ENCODE measurements around the gene SLC17A1. TPM values are rescaled to one million over a fixed set of nuclear protein-coding genes. Genes with fewer than 3 reads are reported as not detected.

SLC17A1 gene
- total RNA-seq, 2 experiments from 2014 or later, result not detected

DNA sequence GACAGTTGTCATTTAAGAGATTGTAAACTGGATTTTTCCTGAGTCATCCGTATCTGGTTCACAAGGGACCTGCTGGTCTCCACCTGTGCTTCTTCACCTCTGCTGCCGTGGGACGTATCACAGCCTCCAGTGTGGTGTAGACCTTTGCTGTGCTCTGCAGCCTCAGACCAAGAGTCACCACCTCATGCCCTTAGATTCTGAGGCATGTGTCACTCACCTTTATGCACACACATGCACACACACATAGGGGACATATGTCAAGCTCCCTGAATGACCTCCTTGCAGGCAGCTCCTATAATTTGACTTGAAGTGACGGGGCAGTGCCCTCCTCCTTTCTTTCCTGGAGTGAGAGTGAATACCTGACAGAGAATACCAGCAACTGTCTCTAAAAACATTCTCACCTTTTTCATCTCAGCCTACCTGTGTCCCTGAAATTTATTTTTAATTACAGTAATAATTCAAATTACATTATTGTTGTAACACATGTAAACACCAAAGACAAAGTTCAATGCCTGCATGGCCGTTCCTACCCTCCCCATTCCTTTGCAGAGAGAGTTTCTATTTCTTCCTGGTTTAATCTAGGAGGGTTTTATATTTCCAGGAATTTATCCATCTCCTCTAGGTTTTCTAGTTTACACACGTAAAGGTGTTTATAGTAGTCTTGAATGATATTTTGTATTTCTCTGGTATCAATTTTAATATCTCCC, 73.8 kb downstream of the SLC17A1 start:
- ChIA-PET CTCF (no interaction called here), POLR2A (no interaction called here)
- intact Hi-C loops (cut with DNase I, micrococcal nuclease), result no loop called here
- H3K36me3 ChIP-seq (ENCODE audit: insufficient read depth, low read length), result no peaks in the 10 kb centered on the region
- H3K4me3 ChIP-seq (ENCODE audit: low read length), result no peak overlapping the region
- no peaks in the 10 kb centered on the region for H3K27me3 Mint-ChIP-seq
- H3K4me3 Mint-ChIP-seq, result no peak overlapping the region
- ATAC-seq (ENCODE audit: poor library complexity) (no peak), DNase-seq (no peak)
- H3K9me3 Mint-ChIP-seq, result no peaks in the 10 kb centered on the region
- H3K4me1 ChIP-seq (ENCODE audit: insufficient read depth, low read length), result no peaks in the 10 kb centered on the region
- no peaks in the 10 kb centered on the region for H3K36me3 Mint-ChIP-seq (ENCODE audit: low read depth)
- H3K4me1 Mint-ChIP-seq (ENCODE audit: low read depth), result no peaks in the 10 kb centered on the region
- no peak overlapping the region for H3K27ac Mint-ChIP-seq
- TF ChIP-seq, protein P1, sequence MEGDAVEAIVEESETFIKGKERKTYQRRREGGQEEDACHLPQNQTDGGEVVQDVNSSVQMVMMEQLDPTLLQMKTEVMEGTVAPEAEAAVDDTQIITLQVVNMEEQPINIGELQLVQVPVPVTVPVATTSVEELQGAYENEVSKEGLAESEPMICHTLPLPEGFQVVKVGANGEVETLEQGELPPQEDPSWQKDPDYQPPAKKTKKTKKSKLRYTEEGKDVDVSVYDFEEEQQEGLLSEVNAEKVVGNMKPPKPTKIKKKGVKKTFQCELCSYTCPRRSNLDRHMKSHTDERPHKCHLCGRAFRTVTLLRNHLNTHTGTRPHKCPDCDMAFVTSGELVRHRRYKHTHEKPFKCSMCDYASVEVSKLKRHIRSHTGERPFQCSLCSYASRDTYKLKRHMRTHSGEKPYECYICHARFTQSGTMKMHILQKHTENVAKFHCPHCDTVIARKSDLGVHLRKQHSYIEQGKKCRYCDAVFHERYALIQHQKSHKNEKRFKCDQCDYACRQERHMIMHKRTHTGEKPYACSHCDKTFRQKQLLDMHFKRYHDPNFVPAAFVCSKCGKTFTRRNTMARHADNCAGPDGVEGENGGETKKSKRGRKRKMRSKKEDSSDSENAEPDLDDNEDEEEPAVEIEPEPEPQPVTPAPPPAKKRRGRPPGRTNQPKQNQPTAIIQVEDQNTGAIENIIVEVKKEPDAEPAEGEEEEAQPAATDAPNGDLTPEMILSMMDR (IDR thresholded peaks at IDR 0.05), result no peak
- H3K27ac ChIP-seq (ENCODE audit: low read depth in 1 of 2, low read length in 2 of 2), result no peak overlapping the region
- no peaks in the 10 kb centered on the region for H3K27me3 ChIP-seq (ENCODE audit: control insufficient read depth in 1 of 2, insufficient read depth in 2 of 2, low read length in 2 of 2)
- no peaks in the 10 kb centered on the region for H3K9me3 ChIP-seq (ENCODE audit: control insufficient read depth in 1 of 2, insufficient read depth in 1 of 2, low read length in 2 of 2)

DNA sequence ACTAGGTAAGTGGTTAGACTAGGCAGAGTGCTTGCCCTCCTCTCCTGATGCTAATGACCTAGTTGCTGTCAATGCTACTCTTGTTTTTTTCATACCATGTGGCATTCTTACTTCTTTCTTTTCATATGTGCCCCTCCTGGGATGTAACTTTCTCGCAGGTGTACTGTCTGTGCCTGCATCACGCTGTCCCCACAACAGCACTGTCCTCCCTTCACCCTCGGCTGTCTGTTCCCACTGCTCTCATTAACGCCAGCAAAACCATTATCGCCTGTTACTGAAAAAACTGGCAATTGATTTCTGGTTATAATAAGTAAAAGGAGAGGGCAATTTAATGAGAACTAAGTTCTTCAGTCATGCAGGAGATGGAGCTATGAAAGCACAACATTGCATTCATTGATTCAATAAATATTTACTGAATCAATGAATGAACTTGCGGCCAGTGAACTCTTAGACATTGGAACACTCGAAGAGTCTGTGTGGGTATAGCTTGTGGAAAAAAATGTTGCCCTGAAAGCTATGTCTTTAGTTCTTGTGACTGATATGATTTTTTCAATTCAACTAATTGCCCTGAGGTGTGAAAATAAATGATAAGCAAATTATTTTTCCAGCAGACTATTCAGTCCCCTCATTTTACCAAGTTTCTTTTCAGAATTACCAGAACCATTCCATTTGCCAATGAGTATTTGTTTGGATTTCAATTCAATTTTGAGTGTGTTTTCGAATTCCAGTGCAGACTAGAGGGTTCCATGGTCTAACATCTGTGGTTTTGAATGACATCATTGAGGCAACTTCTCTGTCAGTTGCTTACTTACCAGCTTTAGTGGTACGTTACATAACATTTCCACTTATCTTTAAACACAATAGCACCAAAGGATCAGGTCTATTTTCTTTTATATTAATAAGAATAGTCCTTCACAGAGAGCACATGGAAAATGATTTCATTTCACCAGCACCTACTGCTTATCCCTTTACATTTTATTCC, 75.2 kb downstream of the SLC17A1 start:
- intact Hi-C loops (cut with DNase I, micrococcal nuclease), result no loop called here
- Mint-ChIP-seq H3K4me1 (ENCODE audit: low read depth) (no peaks in the 10 kb centered on the region), H3K9me3 (no peaks in the 10 kb centered on the region), H3K27ac (no peak overlapping the region), H3K4me3 (no peak overlapping the region), H3K36me3 (ENCODE audit: low read depth) (no peaks in the 10 kb centered on the region), H3K27me3 (no peaks in the 10 kb centered on the region)
- ChIA-PET CTCF (no interaction called here), POLR2A (no interaction called here)
- no peak for ATAC-seq (ENCODE audit: poor library complexity)
- H3K4me1 ChIP-seq (ENCODE audit: insufficient read depth, low read length), result no peaks in the 10 kb centered on the region
- no peaks in the 10 kb centered on the region for H3K27me3 ChIP-seq (ENCODE audit: control insufficient read depth in 1 of 2, insufficient read depth in 2 of 2, low read length in 2 of 2)
- no peaks in the 10 kb centered on the region for H3K9me3 ChIP-seq (ENCODE audit: control insufficient read depth in 1 of 2, insufficient read depth in 1 of 2, low read length in 2 of 2)
- TF ChIP-seq, protein P1 (IDR thresholded peaks at IDR 0.05), result no peak
- no peak overlapping the region for H3K4me3 ChIP-seq (ENCODE audit: low read length)
- no peak overlapping the region for H3K27ac ChIP-seq (ENCODE audit: low read depth in 1 of 2, low read length in 2 of 2)
- no peaks in the 10 kb centered on the region for H3K36me3 ChIP-seq (ENCODE audit: insufficient read depth, low read length)
- DNase-seq, result no peak

DNA sequence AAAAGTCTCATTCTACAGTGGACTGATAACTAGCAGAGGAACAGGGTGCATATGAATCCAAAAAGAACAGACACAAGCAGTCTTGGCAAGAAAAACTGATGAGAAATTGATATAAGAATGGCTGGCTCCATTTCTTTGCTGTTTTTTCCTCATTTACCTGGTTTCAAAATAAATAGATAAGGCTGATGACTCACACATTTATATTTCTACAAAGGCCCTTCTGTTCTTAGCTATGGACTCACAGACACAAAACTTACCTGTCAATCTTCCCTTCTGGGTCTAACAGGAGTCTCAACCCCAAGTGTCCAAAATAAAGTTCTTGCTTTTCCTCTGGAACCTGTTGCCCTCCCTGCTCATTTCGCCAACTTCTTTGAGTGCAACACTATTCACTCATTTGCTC, 76.4 kb downstream of the SLC17A1 start:
- Histone ChIP-seq H3K9me3 (ENCODE audit: control insufficient read depth in 1 of 2, insufficient read depth in 1 of 2, low read length in 2 of 2) (no peaks in the 10 kb centered on the region), H3K4me1 (ENCODE audit: insufficient read depth, low read length) (no peaks in the 10 kb centered on the region), H3K4me3 (ENCODE audit: low read length) (no peak overlapping the region), H3K27me3 (ENCODE audit: control insufficient read depth in 1 of 2, insufficient read depth in 2 of 2, low read length in 2 of 2) (no peaks in the 10 kb centered on the region), H3K27ac (ENCODE audit: low read depth in 1 of 2, low read length in 2 of 2) (no peak overlapping the region), H3K36me3 (ENCODE audit: insufficient read depth, low read length) (no peaks in the 10 kb centered on the region)
- ATAC-seq (ENCODE audit: poor library complexity) (no peak), DNase-seq (no peak)
- TF ChIP-seq, protein P1 (IDR thresholded peaks at IDR 0.05), result no peak
- CTCF ChIA-PET, result no interaction called here
- intact Hi-C loops (cut with DNase I, micrococcal nuclease), result no loop called here
- Mint-ChIP-seq H3K27me3 (no peaks in the 10 kb centered on the region), H3K4me3 (no peak overlapping the region), H3K36me3 (ENCODE audit: low read depth) (no peaks in the 10 kb centered on the region), H3K4me1 (ENCODE audit: low read depth) (no peaks in the 10 kb centered on the region), H3K27ac (no peak overlapping the region), H3K9me3 (no peaks in the 10 kb centered on the region)
- POLR2A ChIA-PET, result no interaction called here
